Activated T-helper 1 cell treated with anti-CD3 and anti-CD28 coated beads, Interleukin-12 subunit alpha, Interleukin-12 subunit beta, Interleukin-2, Interleukin-4 antibody, amounts not matched to agents 30 ng/mL and 10 ng/mL and 1 ng/mL, durations not matched to agents 14 hours and 24 hours and 36 hours (primary cell): ENCODE results near the gene PYGB. TPM values are rescaled to one million over a fixed set of nuclear protein-coding genes. Genes with fewer than 3 reads are reported as not detected.
"Not testable (repeated sequence)": the region's sequence is repeated elsewhere in the genome, so short reads cannot be mapped to it uniquely, and the experiment has no call there.

Source experiments
- DNase-seq: peaks from one replicate; pipeline ENCODE4 v3.0.0; 2021; ENCODE audit warnings: low spot score
- H3K27ac Mint-ChIP-seq: one replicate; pipeline ENCODE4 v1.8.0; 2021; ENCODE audit warnings: mild to moderate bottlenecking, mixed read lengths
- H3K27me3 Mint-ChIP-seq: one replicate; pipeline ENCODE4 v1.8.0; 2022; ENCODE audit warnings: mild to moderate bottlenecking, moderate library complexity, mixed read lengths; ENCODE audit not compliant: insufficient read depth
- H3K36me3 Mint-ChIP-seq: one replicate; pipeline ENCODE4 v1.8.0; 2021; ENCODE audit warnings: low read depth, mixed read lengths
- H3K4me1 Mint-ChIP-seq: one replicate; pipeline ENCODE4 v1.8.0; 2021; ENCODE audit warnings: low read depth, mixed read lengths
- H3K4me3 Mint-ChIP-seq: one replicate; pipeline ENCODE4 v1.8.0; 2021; ENCODE audit warnings: mild to moderate bottlenecking, moderate library complexity, mixed read lengths
- H3K9me3 Mint-ChIP-seq: one replicate; pipeline ENCODE4 v1.8.0; 2021; ENCODE audit warnings: mixed read lengths
- intact Hi-C: fragments of 100-400 bp; cut with micrococcal nuclease; formaldehyde crosslinking; loops from one replicate; pipeline ENCODE4 v1.15.1; 2024
- total RNA-seq: library from RNA; stranded (reverse); gene quantifications from 2 replicates; pipeline ENCODE4 v1.2.3, GENCODE V29; 2022

Gene PYGB
- total RNA-seq, 1 donor from 2014 or later = 38.5 TPM

- intact Hi-C loops, H3K27me3 Mint-ChIP-seq, DNase-seq, H3K4me3 Mint-ChIP-seq, H3K27ac Mint-ChIP-seq, H3K9me3 Mint-ChIP-seq, H3K36me3 Mint-ChIP-seq: not testable (repeated sequence)
- H3K4me1 Mint-ChIP-seq = peaks cover 25% of the 10 kb centered on the region
Observed at GRCh38 chr20:25240851-25241658, 6.8 kb upstream of the PYGB start.

DNA sequence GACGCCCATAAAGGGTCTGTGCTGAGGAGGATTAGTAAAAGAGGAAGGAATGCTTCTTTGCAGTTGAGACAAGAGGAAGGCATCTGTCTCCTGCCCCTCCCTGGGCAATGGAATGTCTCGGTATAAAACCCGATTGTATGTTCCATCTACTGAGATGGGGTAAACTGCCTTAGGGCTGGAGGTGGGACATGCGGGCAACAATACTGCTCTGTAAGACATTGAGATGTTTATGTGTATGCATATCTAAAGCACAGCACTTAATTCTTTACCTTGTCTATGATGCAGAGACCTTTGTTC lies 6.3 kb upstream of the PYGB start:
- H3K27me3 Mint-ChIP-seq, H3K36me3 Mint-ChIP-seq, intact Hi-C loops, H3K27ac Mint-ChIP-seq, H3K4me3 Mint-ChIP-seq, H3K9me3 Mint-ChIP-seq, DNase-seq: not testable (repeated sequence)
- peaks cover 26% of the 10 kb centered on the region for H3K4me1 Mint-ChIP-seq

DNA sequence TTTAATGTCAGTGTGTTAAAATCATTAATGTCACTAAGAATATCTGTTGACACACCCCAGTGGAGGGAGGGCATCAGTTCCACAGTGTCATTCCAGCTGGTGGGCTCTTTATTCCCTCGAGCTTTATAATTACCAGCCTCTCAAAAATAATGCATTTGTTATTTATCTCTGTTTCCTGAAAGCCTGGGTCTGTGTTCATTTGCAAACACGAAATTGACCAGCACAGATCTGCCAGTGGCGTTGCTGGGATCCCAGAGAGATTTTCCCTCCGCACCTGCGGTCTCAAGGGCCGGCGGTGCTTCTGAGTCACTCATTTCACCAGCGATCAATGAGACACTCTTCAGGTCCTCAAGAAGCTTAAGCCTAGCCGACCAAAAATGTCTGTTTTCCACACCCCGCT lies 5.7 kb upstream of the PYGB start:
- intact Hi-C loops = no loop called here
- no peak overlapping the region for H3K4me3 Mint-ChIP-seq
- DNase-seq = no peak
- no peaks in the 10 kb centered on the region for H3K36me3 Mint-ChIP-seq
- peaks cover 26% of the 10 kb centered on the region for H3K4me1 Mint-ChIP-seq
- H3K9me3 Mint-ChIP-seq = peaks cover 4% of the 10 kb centered on the region
- peaks cover 7% of the 10 kb centered on the region for H3K27me3 Mint-ChIP-seq
- H3K27ac Mint-ChIP-seq = no peak overlapping the region

GRCh38 chr20:25243416-25243979 lies 4.4 kb upstream of the PYGB start:
- H3K27ac Mint-ChIP-seq = no peak overlapping the region
- H3K9me3 Mint-ChIP-seq = peaks cover 4% of the 10 kb centered on the region
- H3K27me3 Mint-ChIP-seq = peaks cover 7% of the 10 kb centered on the region
- H3K4me3 Mint-ChIP-seq = no peak overlapping the region
- intact Hi-C loops = no loop called here
- no peak for DNase-seq
- no peaks in the 10 kb centered on the region for H3K36me3 Mint-ChIP-seq
- peaks cover 14% of the 10 kb centered on the region for H3K4me1 Mint-ChIP-seq

DNA sequence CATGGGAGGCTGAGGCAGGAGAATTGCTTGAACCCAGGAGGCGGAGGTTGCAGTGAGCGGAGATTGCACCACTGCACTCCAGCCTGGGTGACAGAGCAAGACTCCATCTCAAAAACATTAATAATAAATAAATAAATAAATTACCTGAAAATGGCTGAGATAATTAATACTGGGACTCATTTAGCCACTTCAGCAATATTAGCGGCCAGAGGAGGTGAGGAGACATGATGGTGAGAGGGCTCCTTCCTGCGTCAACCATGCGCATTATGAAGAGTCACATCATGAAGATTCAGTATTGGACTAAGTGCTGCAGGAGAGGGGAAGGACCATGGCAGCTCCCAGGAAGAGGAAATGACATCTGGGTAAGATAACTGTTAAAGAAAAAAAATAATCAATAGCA lies 2.9 kb upstream of the PYGB start:
- Mint-ChIP-seq H3K36me3 (peaks cover 1% of the 10 kb centered on the region), H3K4me3 (no peak overlapping the region), H3K4me1 (peaks cover 20% of the 10 kb centered on the region), H3K27ac (no peak overlapping the region), H3K9me3 (peaks cover 4% of the 10 kb centered on the region), H3K27me3 (peaks cover 7% of the 10 kb centered on the region)
- intact Hi-C loops = loop anchor here (5.0 kb wide), 1 partner anchor 452 kb away; the partner anchor contains the start of gene ZNF337
- DNase-seq = no peak

- H3K27ac Mint-ChIP-seq = no peak overlapping the region
- intact Hi-C loops = loop anchor here (5.0 kb wide), 1 partner anchor 452 kb away; the partner anchor contains the start of gene ZNF337
Observed at GRCh38 chr20:25245461-25245860, 2.4 kb upstream of the PYGB start.

DNA sequence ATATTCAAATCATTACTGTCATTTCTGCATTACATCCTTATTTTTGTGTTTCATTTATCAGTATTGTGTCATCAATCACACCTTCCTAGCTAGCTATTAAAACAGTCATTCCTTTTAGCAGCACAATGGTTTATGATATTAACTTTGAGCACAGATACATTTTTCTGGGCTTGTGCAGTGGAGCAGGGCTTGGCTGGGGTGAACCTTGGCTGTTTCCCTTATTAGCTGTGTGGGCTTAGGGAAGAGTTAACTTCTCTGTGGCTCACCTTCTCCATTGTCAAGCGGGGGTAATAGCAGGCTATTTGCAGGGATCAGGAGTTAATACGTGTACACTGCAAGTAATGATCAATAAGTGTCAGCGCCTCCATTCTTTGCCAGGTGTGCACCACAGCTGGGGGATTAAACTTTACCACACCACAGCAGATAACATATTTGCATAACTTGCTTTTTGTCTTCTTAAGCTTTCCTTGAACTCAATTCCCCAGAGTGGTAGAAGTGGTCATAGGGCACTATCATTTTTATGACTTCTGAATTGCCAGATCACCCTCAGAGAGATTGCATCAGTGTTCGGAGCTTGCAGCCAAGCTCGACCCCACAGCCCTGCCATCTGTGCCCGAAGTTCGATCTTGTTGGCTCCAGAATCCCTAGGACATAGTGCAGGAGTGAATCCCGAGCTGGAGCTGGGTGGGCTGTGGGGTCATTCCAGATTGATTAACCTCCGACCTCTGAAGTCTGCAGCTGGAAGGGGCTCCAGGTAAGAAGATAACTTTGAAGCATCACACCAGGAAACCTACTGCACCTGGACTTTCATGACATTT lies 1.5 kb upstream of the PYGB start:
- H3K27ac Mint-ChIP-seq = peak overlapping the region; percentile 40
- intact Hi-C loops = loop anchor here (2.0 to 5.0 kb wide), 2 partner anchors 24 to 451 kb away; partner anchors contain the start of gene ZNF337
- peaks cover 7% of the 10 kb centered on the region for H3K27me3 Mint-ChIP-seq

More at GRCh38 chr20:25245461-25245860, 2.4 kb upstream of the PYGB start:
- no peak for DNase-seq
- Mint-ChIP-seq H3K9me3 (peaks cover 4% of the 10 kb centered on the region), H3K36me3 (peaks cover 1% of the 10 kb centered on the region), H3K4me1 (peaks cover 25% of the 10 kb centered on the region), H3K4me3 (no peak overlapping the region), H3K27me3 (peaks cover 7% of the 10 kb centered on the region)

DNA sequence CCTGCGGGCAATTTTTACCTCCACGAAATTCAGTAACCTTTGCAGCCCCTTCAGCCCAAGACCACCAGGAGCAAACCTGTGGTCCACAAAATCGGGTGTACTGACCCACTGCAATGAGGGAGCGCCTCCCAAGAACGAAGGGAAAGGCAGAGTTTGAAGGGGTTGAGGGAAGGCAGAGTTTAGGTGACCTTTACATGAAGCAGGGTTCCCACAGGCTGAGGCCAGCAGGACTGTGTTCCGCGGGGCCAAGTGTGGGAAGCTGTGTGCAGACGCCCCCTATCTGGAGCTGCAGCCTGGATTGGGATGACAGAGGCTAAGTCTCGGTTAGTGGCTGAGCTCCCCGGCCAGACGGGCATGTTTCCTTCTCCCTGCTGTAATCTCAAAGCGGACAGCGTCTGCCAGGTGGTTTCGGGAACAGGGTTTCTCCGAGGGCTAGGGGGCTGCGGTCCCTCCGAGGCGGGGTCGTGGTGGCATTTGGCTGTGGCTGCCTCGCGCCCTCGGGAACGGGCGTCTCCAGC lies 826 bp upstream of the PYGB start:
- DNase-seq = no peak
- intact Hi-C loops = loop anchor here (1.0 to 5.0 kb wide), 5 partner anchors 9 to 450 kb away; partner anchors contain the start of genes APMAP, GINS1 and ZNF337
- H3K9me3 Mint-ChIP-seq = peaks cover 4% of the 10 kb centered on the region

More for the DNA sequence above, 1.5 kb upstream of the PYGB start:
- no peak for DNase-seq
- Mint-ChIP-seq H3K9me3 (peaks cover 4% of the 10 kb centered on the region), H3K36me3 (peaks cover 1% of the 10 kb centered on the region), H3K4me3 (peak overlapping the region; percentile 84), H3K4me1 (peaks cover 34% of the 10 kb centered on the region)

GRCh38 chr20:25247518-25247955 lies 348 bp upstream of the PYGB start:
- H3K27ac Mint-ChIP-seq = no peak overlapping the region
- intact Hi-C loops = loop anchor here (1.0 to 5.0 kb wide), 5 partner anchors 9 to 450 kb away; partner anchors contain the start of genes APMAP, GINS1 and ZNF337
- H3K36me3 Mint-ChIP-seq = peaks cover 2% of the 10 kb centered on the region
- peaks cover 43% of the 10 kb centered on the region for H3K4me1 Mint-ChIP-seq
- no peak for DNase-seq
- H3K4me3 Mint-ChIP-seq = peak overlapping the region; percentile 84
- H3K9me3 Mint-ChIP-seq = peaks cover 4% of the 10 kb centered on the region
- peaks cover under 1% of the 10 kb centered on the region for H3K27me3 Mint-ChIP-seq

More for the DNA sequence above, 826 bp upstream of the PYGB start:
- Mint-ChIP-seq H3K4me1 (peaks cover 39% of the 10 kb centered on the region), H3K36me3 (peaks cover 1% of the 10 kb centered on the region), H3K4me3 (peak overlapping the region; percentile 84), H3K27me3 (peaks cover 5% of the 10 kb centered on the region), H3K27ac (peak overlapping the region; percentile 40)

GRCh38 chr20:25248786-25249172 lies 894 bp downstream of the PYGB start:
- Mint-ChIP-seq H3K36me3 (peaks cover 2% of the 10 kb centered on the region), H3K9me3 (peaks cover under 1% of the 10 kb centered on the region), H3K4me1 (peaks cover 43% of the 10 kb centered on the region), H3K27me3 (no peaks in the 10 kb centered on the region), H3K4me3 (peak overlapping the region; percentile 92), H3K27ac (peak overlapping the region; percentile 79)
- intact Hi-C loops = loop anchor here (1.0 to 5.0 kb wide), 4 partner anchors 53 to 449 kb away; partner anchors contain the start of genes ENTPD6 and ZNF337
- DNase-seq = no peak

DNA sequence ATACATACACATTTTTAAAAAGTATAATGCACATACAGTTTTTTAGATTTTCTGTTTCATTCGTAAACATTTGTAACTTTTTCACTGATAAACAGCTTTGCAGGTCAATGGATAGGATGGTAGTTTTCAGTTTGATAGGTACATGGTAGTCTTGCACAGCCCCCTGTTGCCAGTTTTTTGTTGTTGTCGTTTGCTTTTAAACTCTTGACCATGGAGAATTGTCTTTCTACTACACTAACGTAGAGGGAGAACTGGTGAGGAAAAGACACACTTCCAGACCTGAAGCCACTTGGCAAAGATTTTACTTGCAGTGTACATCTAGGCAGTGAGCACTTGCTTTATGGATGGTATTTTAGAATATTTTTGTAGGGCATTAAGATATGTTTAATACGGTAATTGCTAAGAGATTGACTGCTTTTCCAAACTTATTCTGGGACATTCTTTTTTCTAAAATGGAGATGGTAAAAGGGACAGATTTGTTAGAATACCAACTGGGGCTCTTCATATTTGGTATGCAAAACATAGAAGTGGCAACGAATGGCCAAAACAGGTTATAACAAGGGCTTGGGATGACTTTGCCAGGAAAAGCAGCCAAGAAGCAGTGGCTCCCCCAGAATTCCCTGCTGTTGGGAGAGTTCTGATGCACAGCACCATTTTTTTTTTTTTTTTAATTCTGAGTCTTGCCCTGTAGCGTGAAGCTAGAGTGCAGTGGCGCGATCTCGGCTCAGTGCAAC lies 1.5 kb downstream of the PYGB start:
- H3K27me3 Mint-ChIP-seq = no peaks in the 10 kb centered on the region
- peak overlapping the region; percentile 79 for H3K27ac Mint-ChIP-seq
- peak overlapping the region; percentile 92 for H3K4me3 Mint-ChIP-seq
- peaks cover 2% of the 10 kb centered on the region for H3K36me3 Mint-ChIP-seq
- H3K9me3 Mint-ChIP-seq = no peaks in the 10 kb centered on the region
- H3K4me1 Mint-ChIP-seq = peaks cover 43% of the 10 kb centered on the region
- DNase-seq = no peak
- intact Hi-C loops = loop anchor here (2.0 to 5.0 kb wide), 2 partner anchors 193 to 448 kb away; partner anchors contain the start of gene ZNF337

- no peaks in the 10 kb centered on the region for H3K27me3 Mint-ChIP-seq
- no peak for DNase-seq
- peak overlapping the region; percentile 45 for H3K4me3 Mint-ChIP-seq
- peaks cover 2% of the 10 kb centered on the region for H3K36me3 Mint-ChIP-seq
- H3K9me3 Mint-ChIP-seq = no peaks in the 10 kb centered on the region
- H3K4me1 Mint-ChIP-seq = peaks cover 43% of the 10 kb centered on the region
- intact Hi-C loops = no loop called here
- H3K27ac Mint-ChIP-seq = no peak overlapping the region
Observed at GRCh38 chr20:25250508-25250907, 2.6 kb downstream of the PYGB start.
